ENCODE data around the gene PAPPA2.

Gene PAPPA2

GRCh38 chr1:176847052-176847451 lies 384.1 kb downstream of the PAPPA2 start:
- no peaks in the 10 kb centered on the region for H3K9me2 ChIP-seq (ENCODE audit: low read depth, low read length)
- H3K9ac ChIP-seq (ENCODE audit: low read length): no peak overlapping the region
- no peaks in the 10 kb centered on the region for H3K4me1 ChIP-seq (ENCODE audit: insufficient read depth, low read length, severe bottlenecking)
- H3K27me3 ChIP-seq (ENCODE audit: insufficient read depth, low read length): no peaks in the 10 kb centered on the region
- no peak overlapping the region for H2AFZ ChIP-seq (ENCODE audit: low read length)
- no peak overlapping the region for H3K27ac ChIP-seq (ENCODE audit: low read depth, low read length, poor library complexity, severe bottlenecking)
- no peak overlapping the region for H3K4me3 ChIP-seq (ENCODE audit: low read depth, low read length, poor library complexity, severe bottlenecking)
- no peaks in the 10 kb centered on the region for H3K9me3 ChIP-seq (ENCODE audit: low read length)
- H4K20me1 ChIP-seq (ENCODE audit: insufficient read depth, low read length): no peaks in the 10 kb centered on the region
- no peaks in the 10 kb centered on the region for H3K79me2 ChIP-seq (ENCODE audit: insufficient read depth, low read length)
- no peaks in the 10 kb centered on the region for H3K36me3 ChIP-seq (ENCODE audit: insufficient read depth, low read length)
- no peak overlapping the region for H3K4me2 ChIP-seq (ENCODE audit: low read length)
- H3F3A ChIP-seq (ENCODE audit: insufficient read depth, low read length): no peaks in the 10 kb centered on the region
- TF ChIP-seq EZH2 (IDR thresholded peaks at IDR 0.05; ENCODE audit: borderline replicate concordance, low read length): no peak
- no peak for TF ChIP-seq CTCF (IDR thresholded peaks at IDR 0.05; ENCODE audit: low read length)

GRCh38 chr1:176849281-176849680 lies 386.3 kb downstream of the PAPPA2 start:
- no peak overlapping the region for H3K9ac ChIP-seq (ENCODE audit: low read length)
- no peak for TF ChIP-seq CTCF (IDR thresholded peaks at IDR 0.05; ENCODE audit: low read length)
- no peak for TF ChIP-seq EZH2 (IDR thresholded peaks at IDR 0.05; ENCODE audit: borderline replicate concordance, low read length)
- no peaks in the 10 kb centered on the region for H4K20me1 ChIP-seq (ENCODE audit: insufficient read depth, low read length)
- H3K36me3 ChIP-seq (ENCODE audit: insufficient read depth, low read length): no peaks in the 10 kb centered on the region
- H3K79me2 ChIP-seq (ENCODE audit: insufficient read depth, low read length): no peaks in the 10 kb centered on the region
- H3K27me3 ChIP-seq (ENCODE audit: insufficient read depth, low read length): no peaks in the 10 kb centered on the region
- H3K4me1 ChIP-seq (ENCODE audit: insufficient read depth, low read length, severe bottlenecking): no peaks in the 10 kb centered on the region
- no peaks in the 10 kb centered on the region for H3K9me3 ChIP-seq (ENCODE audit: low read length)
- no peaks in the 10 kb centered on the region for H3K9me2 ChIP-seq (ENCODE audit: low read depth, low read length)
- H3K4me3 ChIP-seq (ENCODE audit: low read depth, low read length, poor library complexity, severe bottlenecking): no peak overlapping the region
- H3K4me2 ChIP-seq (ENCODE audit: low read length): no peak overlapping the region
- no peak overlapping the region for H2AFZ ChIP-seq (ENCODE audit: low read length)
- H3F3A ChIP-seq (ENCODE audit: insufficient read depth, low read length): no peaks in the 10 kb centered on the region
- H3K27ac ChIP-seq (ENCODE audit: low read depth, low read length, poor library complexity, severe bottlenecking): no peak overlapping the region

GRCh38 chr1:176850871-176851270 lies 387.9 kb downstream of the PAPPA2 start:
- Histone ChIP-seq H3K9me3 (ENCODE audit: low read length) (no peaks in the 10 kb centered on the region), H3K4me2 (ENCODE audit: low read length) (no peak overlapping the region), H3K4me3 (ENCODE audit: low read depth, low read length, poor library complexity, severe bottlenecking) (no peak overlapping the region), H3K9ac (ENCODE audit: low read length) (no peak overlapping the region), H3K27ac (ENCODE audit: low read depth, low read length, poor library complexity, severe bottlenecking) (no peak overlapping the region), H3K27me3 (ENCODE audit: insufficient read depth, low read length) (no peaks in the 10 kb centered on the region), H2AFZ (ENCODE audit: low read length) (no peak overlapping the region), H4K20me1 (ENCODE audit: insufficient read depth, low read length) (no peaks in the 10 kb centered on the region), H3K4me1 (ENCODE audit: insufficient read depth, low read length, severe bottlenecking) (no peaks in the 10 kb centered on the region), H3K36me3 (ENCODE audit: insufficient read depth, low read length) (no peaks in the 10 kb centered on the region), H3K9me2 (ENCODE audit: low read depth, low read length) (no peaks in the 10 kb centered on the region), H3F3A (ENCODE audit: insufficient read depth, low read length) (no peaks in the 10 kb centered on the region), H3K79me2 (ENCODE audit: insufficient read depth, low read length) (no peaks in the 10 kb centered on the region)
- no peak for TF ChIP-seq EZH2 (IDR thresholded peaks at IDR 0.05; ENCODE audit: borderline replicate concordance, low read length)
- no peak for TF ChIP-seq CTCF (IDR thresholded peaks at IDR 0.05; ENCODE audit: low read length)
